ENCODE results near the gene MYL3.

MYL3 gene

DNA sequence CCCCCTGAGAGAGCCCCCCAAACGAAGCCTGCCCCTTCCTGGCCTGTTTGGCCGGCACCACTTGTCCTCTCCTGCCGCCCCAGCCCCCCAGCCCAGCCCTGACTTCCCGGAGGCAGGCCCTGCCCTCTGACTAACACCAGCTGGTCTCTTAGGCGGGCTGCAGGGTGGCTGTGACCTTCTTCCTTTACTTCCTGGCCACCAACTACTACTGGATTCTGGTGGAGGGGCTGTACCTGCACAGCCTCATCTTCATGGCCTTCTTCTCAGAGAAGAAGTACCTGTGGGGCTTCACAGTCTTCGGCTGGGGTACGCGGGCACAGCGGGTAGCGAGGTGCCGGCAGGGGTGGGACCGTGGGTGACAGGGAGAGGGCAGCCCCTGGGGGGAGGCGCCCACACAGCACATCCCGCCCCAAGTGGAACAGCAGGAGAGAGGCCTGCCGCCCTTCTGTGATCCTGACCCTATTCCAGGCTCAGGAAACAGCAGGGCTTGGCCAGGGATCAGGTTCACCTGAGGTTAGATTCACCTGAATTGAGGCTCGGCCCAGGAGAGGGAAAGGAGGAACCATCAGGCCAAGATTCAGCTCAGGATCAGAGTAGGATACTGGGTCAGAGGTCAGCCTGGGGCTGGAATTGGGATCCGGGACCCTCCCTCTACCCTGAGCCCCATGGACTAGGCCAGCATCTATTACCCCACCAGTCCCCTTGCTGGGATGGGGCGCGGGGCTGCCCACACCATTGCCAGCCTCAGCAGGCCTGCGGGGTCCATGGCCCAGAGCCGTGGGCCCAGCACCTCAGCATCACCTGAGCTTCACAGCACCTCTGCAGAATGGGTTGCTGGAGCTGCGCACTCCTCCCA lies 36.1 kb upstream of the MYL3 start:
- DNase-seq, result no peak

DNA sequence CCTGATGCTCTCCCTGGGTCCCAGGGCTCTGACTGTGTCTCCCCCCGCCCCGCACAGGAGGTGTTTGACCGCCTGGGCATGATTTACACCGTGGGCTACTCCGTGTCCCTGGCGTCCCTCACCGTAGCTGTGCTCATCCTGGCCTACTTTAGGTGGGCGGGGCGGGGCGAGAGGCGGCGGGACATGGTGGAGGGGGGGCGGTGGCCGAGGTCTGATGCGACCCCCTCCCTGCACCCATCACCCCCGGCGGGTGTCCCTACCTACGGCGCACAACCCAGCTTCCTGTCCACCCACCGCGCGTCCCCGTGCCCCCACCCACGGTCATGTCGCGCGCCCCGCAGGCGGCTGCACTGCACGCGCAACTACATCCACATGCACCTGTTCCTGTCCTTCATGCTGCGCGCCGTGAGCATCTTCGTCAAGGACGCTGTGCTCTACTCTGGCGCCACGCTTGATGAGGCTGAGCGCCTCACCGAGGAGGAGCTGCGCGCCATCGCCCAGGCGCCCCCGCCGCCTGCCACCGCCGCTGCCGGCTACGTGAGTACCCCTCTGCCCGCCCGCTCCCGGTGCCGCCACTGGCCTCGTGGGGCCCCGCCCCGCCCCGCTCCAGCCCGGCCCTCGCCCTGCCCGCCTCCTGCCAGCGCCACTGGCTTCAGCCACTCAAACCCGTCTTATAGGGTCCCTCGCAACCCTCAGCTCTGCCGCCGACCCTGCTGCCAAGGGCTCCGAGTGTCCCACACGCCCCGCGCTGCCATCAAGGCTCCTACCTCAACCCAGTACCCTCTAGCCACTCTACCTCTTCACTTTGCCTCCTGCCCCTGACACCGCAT lies 35.3 kb upstream of the MYL3 start:
- no peak for DNase-seq

DNA sequence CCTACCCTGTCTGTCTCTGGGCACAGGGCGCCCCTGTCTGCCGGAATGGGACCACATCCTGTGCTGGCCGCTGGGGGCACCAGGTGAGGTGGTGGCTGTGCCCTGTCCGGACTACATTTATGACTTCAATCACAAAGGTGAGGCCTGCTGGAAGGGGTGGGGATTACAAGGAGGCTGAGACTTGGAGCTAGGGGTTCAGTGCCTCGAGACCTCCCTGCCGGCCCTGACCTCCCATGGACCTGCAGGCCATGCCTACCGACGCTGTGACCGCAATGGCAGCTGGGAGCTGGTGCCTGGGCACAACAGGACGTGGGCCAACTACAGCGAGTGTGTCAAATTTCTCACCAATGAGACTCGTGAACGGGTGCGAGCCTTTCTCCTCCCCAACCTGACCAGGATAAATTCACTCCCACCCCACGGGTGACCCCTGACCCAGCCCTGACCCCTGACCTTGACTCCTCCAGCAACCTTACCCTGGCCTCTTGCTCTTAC lies 34.6 kb upstream of the MYL3 start:
- no peak for DNase-seq

DNA sequence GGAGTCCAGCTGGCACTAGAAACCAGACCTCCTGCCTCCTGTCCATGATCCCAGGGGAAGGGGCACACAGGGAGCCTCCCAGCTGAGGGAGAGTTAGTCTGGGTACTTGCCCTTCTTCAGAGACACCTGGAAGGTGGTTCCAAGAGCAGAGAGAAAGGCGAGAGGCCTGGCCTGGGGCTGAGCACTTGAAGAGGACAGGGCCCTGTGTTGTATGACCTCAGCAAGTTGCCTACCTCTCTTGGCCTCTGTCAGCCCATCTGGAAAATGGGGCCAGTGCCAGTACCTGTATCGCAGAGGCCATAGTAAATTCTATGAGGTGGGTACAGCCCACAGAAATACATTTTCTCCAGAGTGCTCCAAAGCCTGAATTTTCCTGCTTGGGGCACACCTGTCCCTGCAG lies 33.8 kb upstream of the MYL3 start:
- no peak for DNase-seq

DNA sequence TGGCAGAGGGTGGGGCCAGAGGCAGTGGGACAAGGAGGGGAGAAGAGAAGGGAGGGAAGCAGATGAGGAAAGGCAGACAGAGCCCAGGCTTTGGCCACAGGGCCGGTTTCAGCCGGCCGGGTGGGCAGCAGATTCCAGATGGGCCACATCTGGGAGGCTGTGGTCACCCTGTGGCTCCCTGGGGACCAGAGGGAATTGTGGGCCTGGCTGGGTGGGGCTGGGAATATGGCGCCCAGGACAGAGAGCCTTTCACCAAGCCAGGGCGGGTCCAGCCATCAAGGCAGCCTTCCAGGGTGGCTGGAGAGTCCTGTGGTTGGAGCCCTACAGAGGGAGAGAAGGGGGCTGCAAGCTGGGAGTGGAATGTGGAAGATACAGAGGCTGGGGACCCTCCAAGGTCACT lies 33.1 kb upstream of the MYL3 start:
- no peak for DNase-seq

DNA sequence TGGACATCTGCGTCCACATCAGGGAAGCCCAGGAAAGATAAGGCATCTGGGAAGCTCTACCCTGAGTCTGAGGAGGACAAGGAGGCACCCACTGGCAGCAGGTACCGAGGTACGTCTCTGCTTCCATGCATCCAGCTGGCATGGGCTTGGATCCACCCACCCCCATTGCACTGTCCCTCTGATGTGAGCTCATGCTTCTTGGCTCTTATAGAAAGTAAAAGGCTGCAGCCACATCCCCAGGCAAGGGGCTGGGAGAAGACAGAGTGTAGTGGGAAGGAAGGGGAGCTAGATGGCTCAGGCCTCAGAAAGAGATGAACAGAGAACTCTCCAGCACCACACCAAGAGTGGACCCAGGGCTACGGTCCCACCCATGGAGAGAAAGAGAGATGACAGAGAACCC lies 32.5 kb upstream of the MYL3 start:
- no peak for DNase-seq

DNA sequence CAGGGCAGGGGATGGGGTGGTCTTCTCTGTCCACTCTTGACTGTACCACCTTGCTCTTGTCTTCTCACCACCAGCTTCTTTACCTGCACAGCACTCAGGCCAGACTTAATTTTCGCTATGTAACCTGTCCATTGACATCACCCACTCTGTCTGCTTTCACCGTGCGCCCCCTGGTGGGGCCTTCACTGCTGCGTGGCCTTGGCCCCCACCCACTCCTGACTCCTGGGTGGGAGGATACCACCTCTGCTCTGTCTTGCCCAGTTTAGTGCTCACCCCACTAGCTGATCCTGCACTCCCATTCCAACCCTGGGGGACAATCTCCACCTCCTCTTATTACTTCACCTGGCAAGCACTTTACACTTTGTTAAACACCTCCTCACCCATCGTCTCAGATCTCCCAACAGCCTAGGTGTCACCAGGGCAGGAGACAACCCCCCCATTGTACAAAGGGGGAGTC lies 32.0 kb upstream of the MYL3 start:
- peak; percentile 31 to 51 for DNase-seq

DNA sequence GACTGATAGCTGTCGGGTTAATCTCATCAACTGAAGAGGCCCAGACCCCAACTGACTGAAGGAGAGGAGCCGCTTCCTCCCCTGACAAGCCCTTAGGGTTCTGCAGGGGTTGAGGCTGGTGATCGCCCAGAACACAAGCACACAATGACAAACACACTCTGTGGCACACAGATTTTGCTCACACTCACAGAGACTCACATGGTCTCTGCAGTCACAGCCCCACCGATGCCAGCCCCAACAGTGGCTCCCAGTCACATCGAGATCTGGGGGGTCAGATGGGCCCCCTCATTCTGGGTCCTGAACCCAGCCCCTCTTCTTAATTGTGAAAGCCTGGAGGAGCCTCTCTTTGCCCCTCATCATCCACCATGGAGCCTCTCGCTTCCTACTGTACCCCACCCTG lies 31.0 kb upstream of the MYL3 start:
- no peak for DNase-seq

DNA sequence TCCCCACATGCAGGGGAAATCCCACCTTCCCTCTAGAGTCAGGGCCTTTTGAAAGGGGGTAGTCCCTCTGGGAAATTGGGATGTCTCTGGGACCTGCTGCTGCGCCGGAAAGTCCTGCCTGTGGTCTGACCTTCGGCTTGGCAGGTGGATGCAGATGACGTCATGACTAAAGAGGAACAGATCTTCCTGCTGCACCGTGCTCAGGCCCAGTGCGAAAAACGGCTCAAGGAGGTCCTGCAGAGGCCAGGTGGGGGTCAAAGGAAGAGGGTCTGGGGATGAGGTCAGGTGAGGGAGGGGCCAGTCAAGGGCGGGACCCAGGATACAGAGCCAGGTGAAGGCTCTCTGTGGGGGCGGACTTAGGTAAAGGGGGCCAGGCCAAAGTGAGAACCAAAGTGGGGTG lies 30.5 kb upstream of the MYL3 start:
- no peak for DNase-seq

DNA sequence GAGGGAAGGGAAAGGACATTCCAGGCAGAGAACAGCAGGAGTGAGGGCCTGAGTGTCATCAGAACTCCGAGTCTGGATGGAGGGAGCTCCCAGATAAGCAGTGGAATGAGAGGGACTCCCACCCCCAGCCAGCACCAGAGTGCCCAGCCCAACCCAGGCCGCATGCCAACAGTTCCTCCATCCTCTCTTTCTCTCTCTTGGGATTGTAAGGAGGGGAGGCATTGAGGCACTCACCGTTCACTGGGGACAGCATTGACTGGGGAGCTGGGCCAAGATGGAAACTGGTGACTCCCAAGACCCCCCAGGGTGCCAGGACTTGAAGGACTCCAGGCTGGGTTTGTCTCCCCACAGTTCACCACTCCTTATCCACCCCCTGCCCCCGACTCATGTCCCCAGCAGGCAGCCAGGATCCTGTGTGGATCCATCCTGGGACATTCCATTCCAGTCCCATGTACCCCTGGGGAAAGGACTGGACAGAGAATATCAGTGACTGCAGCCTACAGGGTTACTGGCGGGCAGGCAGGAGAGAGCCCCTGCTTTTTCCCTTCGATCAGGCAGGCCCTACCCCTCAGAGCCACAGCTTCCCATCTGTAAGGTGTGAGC lies 30.0 kb upstream of the MYL3 start:
- DNase-seq, result no peak

DNA sequence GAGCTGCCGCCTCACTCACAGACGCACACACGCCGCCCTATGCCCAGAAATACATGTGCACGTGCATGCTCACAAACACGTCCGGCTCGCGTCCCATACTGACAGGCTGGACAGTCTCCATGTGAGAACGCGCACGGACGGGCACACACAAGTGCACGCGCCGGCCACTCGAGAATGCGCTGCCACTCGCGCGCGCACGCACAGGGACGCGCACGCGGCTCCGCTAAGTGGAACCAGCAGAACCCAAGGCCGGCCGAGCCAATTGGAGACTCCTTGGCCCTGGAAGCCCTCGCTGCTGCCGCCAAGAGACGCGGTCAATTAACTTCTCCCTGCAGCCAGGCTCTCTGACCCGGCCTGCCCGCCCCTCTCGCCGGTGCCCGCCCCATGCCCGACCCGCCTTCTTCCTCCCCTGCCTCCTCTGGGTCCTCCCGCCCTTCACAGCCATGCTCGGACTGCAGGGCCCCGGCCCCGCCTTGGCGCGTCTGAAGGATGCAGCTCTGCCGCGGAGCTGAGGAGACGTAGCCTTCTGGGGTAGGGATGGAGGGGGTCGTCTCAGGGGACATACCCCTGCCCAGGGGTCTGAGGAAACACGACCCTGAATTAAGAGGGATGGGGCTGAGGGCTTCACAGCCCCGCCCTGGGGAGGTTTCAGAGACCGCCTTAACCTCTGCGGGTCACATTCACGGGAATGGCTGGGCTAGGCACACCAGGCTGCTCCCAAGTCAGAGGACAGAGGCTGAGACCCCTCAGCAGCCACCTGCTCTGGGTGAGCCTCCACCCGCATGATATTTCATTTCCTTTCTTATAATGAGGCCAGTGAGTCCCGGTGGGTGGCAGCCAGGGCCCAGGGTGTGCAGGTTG lies 29.3 kb upstream of the MYL3 start:
- DNase-seq, result peak; percentile 72 to 75

DNA sequence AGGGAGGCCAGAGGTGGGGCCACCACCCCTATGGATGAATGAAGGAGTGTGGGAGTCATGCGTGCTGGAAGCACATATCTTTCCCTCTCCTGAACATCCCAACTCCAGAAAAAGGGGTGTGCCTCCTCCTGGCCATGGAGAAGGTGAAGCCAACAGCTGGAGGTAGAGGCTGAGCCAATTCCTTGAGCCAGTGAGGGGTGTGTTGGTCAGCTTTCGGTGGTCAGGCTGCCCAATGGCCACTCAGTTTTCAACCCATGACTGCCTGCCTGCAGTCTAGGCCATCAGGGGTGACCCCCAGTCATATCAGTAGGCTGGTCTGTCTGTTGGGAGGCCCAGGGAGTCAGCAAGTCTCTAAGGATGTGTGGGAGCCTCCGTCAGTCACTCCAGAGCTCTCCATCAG lies 27.9 kb upstream of the MYL3 start:
- DNase-seq, result no peak

DNA sequence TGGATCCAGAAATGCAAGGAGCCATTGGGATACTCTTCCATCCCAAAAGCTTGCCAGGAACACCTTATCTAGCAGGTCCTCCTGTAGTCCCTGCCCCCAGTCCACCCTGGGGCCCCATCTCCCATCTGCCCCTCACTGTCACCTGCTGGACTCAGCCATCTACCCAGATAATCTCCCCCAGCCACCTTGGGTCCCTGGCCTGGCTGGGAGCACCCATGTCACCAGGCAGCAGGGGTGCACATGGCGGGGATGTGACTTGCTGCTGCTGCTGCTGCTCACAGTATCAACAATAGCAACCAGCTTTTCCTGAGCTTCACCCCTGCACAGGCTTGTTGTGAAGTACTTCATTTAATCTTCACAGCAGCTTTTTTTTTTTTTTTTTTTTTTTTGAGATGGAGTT lies 26.9 kb upstream of the MYL3 start:
- no peak for DNase-seq

DNA sequence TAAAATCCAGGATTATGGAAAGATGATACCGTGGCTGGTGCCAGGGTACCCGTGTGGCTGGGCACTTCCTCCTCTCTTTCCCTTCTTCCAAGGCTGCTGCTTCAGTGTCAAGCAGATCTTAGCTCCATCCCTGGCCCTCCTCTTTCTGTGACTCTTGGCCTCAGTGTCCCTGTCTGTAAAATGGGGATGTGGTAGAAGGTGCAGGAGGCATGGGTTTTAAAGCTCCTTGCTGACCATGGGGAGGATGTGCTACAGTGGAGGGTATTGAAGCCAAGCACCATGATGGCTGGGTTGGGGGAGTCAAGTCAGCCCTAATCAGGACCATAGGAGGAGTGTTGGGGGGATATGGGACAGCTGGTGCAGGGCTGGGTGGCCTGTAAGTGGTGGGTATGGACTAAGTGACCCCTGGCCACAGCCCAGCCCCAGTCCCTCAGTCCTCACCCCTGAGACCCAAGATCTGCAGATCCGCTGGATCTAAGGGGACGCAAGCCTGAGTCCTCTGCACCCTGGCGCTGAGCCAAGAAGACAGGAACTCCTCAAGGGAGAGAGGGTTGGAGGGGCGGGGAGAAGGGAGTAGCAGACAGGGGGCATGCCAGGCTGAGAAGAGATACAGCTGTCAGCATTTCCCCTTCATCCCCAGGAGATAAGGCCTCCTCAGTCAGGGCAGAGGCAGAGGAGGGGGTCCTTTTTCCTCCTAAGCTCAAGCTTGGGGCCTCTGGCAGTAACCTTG lies 26.3 kb upstream of the MYL3 start:
- no peak for DNase-seq

DNA sequence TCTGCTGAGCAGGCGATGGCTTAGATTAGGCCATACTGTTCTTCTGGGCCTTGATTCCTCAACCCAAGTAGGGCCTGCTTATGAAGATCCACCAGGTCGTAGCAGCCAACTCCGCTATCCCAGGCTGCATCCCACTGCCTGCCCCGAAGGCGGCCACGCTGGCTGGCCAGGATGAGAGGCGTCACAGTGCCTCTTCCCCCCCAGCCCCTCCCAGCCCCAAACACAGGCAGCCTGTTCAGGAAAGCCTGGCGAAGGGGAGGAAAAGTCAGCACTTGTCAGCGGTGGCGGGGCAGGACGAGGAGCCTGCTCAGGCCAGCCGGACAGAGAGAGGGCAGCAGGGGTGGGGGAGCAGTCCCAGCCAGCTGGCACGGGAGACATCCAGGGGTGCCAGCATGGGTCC lies 25.5 kb upstream of the MYL3 start:
- no peak for DNase-seq

DNA sequence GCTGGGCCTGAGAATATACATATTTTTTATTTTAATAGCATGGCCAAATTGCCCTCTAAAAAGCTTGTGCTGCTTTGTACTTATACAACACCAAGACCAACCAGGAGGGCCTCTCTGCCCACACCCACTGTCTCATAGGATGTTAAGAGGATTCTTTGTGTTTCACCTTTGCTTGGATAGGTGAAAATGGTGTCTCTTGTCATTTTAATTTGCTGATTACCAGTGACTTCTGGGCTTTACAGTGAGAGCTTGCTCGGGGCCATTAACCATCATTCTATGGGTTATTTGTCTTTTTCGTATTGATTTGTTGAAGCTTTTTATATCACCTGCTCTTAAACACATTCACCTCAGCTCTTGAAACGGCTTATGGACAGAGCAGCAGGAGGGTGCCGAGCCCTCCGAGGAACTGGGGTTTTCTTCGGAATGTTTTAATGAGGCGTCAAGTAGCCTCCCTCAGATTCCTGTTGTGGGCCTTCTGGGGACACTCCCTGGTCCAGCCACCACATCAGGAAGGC lies 24.8 kb upstream of the MYL3 start:
- no peak for DNase-seq

DNA sequence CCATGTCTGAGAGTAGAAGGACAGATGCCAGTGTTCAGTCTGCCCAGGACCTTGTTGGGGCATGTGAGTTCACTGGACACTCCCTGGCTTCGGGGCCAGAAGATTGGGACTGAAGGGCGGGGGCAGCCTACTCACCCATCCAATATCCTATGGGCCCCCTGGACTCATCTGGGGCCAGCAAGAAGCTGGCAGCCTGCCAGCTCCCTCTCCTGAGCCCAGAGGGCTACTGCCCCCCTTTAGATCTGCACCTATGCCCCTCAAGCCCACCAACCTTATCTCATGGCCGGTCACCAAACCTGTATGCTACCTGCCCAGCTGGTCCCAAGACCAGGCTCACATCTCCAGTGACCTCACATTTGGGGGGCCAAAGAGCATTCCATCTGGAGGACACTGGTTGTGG lies 22.4 kb upstream of the MYL3 start:
- DNase-seq, result no peak

DNA sequence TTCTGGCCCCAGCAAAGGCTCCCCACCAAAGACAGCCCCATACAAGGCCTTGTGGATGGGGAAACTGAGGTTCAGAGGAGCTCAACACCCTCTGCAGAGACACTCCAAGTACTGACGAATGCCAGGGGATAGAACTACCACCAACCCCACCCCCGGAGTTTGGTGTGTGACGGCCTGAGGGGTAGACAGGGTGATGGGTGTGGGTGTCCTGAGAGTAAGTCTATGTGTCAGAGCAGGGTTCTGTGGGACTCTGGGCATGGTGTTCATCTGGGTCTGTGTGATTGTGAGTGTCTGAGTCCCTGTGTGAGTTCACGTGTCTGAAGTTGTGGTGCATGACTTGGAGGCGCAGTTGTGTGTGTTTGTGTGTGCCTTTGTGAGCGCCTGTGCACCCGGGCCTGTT lies 21.7 kb upstream of the MYL3 start:
- no peak for DNase-seq

DNA sequence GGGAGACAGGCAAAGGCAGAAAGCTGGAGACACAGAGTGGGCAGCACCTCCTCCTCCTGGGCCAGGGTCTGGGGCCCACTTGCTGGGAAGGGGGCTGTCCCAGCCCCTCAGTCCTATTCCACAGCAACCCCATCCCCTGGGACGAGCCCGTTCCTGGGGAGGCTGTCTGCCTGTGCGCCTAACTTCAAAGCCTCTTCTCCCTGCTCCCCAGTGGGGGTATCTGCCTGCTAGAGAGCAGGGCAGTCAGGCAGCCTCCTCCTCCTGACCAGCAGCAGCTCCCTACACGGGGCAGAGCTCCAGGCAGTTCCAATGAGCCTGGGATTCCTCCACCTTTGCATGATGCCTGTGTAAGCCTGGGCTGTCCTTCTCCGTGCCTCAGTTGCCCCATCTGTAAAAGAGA lies 21.2 kb upstream of the MYL3 start:
- no peak for DNase-seq

DNA sequence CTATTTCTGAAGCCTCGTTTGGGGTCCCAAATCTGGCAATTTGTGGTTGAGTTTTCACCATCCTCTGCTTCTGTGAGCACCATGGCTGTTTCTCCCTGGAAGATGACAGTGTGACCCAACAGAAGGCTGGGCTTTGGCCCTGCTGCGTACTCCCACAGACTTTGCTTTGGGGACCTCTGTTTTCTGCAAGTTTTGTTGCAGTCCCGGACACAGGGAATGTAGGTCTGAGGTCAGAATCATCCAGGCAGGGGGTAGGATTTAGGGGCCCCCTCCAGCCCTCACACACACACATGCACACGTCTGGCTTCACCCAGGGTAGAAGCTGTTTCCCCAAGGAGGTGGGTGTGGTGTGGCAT lies 20.6 kb upstream of the MYL3 start:
- DNase-seq, result no peak

DNA sequence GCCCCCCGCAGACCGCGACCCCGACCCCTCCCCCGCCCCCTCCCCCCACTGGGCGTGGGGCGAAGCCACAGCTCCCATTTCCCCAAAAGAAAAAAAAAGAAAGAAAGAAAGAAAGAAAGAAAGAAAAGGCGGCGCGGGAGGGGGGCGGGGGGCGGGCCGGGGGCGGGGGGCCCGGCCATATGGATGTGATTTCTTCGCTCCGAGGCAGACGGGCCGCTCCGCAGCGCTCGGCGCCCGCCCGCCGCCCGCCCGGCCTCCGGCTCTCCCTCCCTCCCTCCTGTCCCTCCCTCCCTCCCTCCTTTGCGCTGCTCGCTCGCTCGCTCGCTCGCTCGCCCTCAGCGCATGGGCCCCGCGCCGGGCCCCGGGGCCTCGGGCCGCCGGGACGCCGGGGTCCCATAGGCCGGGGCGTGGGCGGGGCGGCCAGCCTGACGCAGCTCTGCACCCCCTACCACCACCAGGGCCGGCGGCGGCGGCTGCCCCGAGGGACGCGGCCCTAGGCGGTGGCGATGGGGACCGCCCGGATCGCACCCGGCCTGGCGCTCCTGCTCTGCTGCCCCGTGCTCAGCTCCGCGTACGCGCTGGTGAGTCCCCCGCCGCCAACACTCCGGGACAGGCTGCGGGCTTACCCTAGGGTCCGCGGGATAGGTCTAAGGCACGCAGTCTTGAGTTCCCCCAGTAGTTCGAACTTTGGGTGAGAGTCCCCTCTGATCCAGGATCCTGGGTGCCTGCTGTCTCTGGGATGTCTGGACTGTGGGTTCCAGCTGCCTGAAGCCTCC lies 20.0 kb upstream of the MYL3 start:
- DNase-seq, result no peak

All from inflammatory macrophage (primary cell).